GM23338 (cell line): ENCODE measurements around the gene ZNF155.

Source experiments
- CREB1 ChIP-seq: fragments of 250-450 bp; sonication (Bioruptor Pico); IDR thresholded peaks from 2 replicates; pipeline ENCODE4 v1.5.0; 2020; ENCODE audit warnings: low read depth, mild to moderate bottlenecking, moderate library complexity
- CTCF ChIP-seq, 2 experiments: fragments of 200-600 bp in 1 of 2; sonication (generic) in 1 of 2; conservative IDR thresholded peaks; 2 replicates each; pipeline versions ENCODE4 v1.5.1 to v1.6.1; 2016 to 2017; ENCODE audit warnings: antibody characterized with exemption in 2 of 2, low read depth in 2 of 2, mild to moderate bottlenecking in 2 of 2, moderate library complexity in 1 of 2
- ETS1 ChIP-seq: IDR thresholded peaks from 2 replicates; pipeline ENCODE4 v1.6.1; 2016; ENCODE audit warnings: antibody characterized with exemption
- EZH2 ChIP-seq: fragments of 200-600 bp; sonication (generic); IDR thresholded peaks from one replicate; pipeline ENCODE4 v1.8.0; 2017; ENCODE audit warnings: antibody characterized with exemption, mild to moderate bottlenecking, low read depth; ENCODE audit not compliant: unreplicated experiment
- EZH2phosphoT487 ChIP-seq: fragments of 200-600 bp; sonication (generic); IDR thresholded peaks from one replicate; pipeline ENCODE4 v1.8.1; 2018; ENCODE audit warnings: antibody characterized with exemption; ENCODE audit not compliant: unreplicated experiment
- JUNB ChIP-seq: IDR thresholded peaks from one replicate; pipeline ENCODE4 v1.6.1; 2016; ENCODE audit warnings: antibody characterized with exemption; ENCODE audit not compliant: unreplicated experiment
- NANOG ChIP-seq: IDR thresholded peaks from 2 replicates; pipeline ENCODE4 v1.6.1; 2016; ENCODE audit warnings: antibody characterized with exemption, borderline replicate concordance
- POLR2AphosphoS5 ChIP-seq: IDR thresholded peaks from 2 replicates; pipeline ENCODE4 v1.6.1; 2016; ENCODE audit warnings: antibody characterized with exemption, low read depth
- STAT1 ChIP-seq: IDR thresholded peaks from one replicate; pipeline ENCODE4 v1.6.1; 2016; ENCODE audit warnings: antibody characterized with exemption; ENCODE audit not compliant: unreplicated experiment
- ZNF331 ChIP-seq: fragments of 250-450 bp; sonication (Bioruptor Pico); IDR thresholded peaks from 2 replicates; pipeline ENCODE4 v1.5.0; 2020; ENCODE audit warnings: low read depth, mild to moderate bottlenecking, moderate library complexity
- ZNF462 ChIP-seq: fragments of 250-450 bp; sonication (Bioruptor Pico); IDR thresholded peaks from 2 replicates; pipeline ENCODE4 v1.5.0; 2020; ENCODE audit warnings: mild to moderate bottlenecking, moderate library complexity
- TF ChIP-seq, protein P1 (sequence below): IDR thresholded peaks from one replicate; pipeline ENCODE4 v1.6.1; 2018; ENCODE audit warnings: antibody characterized with exemption; ENCODE audit not compliant: unreplicated experiment

GRCh38 chr19:44032001-44032610 lies 48.1 kb downstream of the ZNF155 start:
- TF ChIP-seq CTCF (conservative IDR thresholded peaks at IDR 0.05; ENCODE audit: low read depth in 2 of 2), result no peak
- TF ChIP-seq JUNB, result no peak
- TF ChIP-seq EZH2phosphoT487, result no peak
- TF ChIP-seq POLR2AphosphoS5, result no peak
- TF ChIP-seq EZH2, result no peak
- TF ChIP-seq CREB1 (CRISPR knock-in tag), result no peak
- no peak for TF ChIP-seq ZNF462 (CRISPR knock-in tag)
- TF ChIP-seq, protein P1, sequence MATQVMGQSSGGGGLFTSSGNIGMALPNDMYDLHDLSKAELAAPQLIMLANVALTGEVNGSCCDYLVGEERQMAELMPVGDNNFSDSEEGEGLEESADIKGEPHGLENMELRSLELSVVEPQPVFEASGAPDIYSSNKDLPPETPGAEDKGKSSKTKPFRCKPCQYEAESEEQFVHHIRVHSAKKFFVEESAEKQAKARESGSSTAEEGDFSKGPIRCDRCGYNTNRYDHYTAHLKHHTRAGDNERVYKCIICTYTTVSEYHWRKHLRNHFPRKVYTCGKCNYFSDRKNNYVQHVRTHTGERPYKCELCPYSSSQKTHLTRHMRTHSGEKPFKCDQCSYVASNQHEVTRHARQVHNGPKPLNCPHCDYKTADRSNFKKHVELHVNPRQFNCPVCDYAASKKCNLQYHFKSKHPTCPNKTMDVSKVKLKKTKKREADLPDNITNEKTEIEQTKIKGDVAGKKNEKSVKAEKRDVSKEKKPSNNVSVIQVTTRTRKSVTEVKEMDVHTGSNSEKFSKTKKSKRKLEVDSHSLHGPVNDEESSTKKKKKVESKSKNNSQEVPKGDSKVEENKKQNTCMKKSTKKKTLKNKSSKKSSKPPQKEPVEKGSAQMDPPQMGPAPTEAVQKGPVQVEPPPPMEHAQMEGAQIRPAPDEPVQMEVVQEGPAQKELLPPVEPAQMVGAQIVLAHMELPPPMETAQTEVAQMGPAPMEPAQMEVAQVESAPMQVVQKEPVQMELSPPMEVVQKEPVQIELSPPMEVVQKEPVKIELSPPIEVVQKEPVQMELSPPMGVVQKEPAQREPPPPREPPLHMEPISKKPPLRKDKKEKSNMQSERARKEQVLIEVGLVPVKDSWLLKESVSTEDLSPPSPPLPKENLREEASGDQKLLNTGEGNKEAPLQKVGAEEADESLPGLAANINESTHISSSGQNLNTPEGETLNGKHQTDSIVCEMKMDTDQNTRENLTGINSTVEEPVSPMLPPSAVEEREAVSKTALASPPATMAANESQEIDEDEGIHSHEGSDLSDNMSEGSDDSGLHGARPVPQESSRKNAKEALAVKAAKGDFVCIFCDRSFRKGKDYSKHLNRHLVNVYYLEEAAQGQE, result no peak
- no peak for TF ChIP-seq ZNF331 (CRISPR knock-in tag)
- TF ChIP-seq NANOG, result no peak
- TF ChIP-seq STAT1, result no peak
- no peak for TF ChIP-seq ETS1
